ENCODE results near the gene CBY2.
"Not testable (repeated sequence)": the region's sequence is repeated elsewhere in the genome, so short reads cannot be mapped to it uniquely, and the experiment has no call there.

CBY2 gene, protein sequence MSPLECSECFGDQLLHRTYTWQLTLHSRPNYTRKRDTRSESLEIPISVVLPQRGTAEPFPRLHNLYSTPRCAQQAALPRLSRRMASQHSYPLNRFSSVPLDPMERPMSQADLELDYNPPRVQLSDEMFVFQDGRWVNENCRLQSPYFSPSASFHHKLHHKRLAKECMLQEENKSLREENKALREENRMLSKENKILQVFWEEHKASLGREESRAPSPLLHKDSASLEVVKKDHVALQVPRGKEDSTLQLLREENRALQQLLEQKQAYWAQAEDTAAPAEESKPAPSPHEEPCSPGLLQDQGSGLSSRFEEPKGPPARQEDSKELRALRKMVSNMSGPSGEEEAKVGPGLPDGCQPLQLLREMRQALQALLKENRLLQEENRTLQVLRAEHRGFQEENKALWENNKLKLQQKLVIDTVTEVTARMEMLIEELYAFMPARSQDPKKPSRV

GRCh38 chr13:45702088-45702487 lies at the start of gene CBY2:
CBY2 (plus strand) TSS chr13:45702320; CDS start chr13:45702391, 71 bp downstream.
- DNase-seq (ENCODE audit: low read depth in 3 of 3): no peak

DNA sequence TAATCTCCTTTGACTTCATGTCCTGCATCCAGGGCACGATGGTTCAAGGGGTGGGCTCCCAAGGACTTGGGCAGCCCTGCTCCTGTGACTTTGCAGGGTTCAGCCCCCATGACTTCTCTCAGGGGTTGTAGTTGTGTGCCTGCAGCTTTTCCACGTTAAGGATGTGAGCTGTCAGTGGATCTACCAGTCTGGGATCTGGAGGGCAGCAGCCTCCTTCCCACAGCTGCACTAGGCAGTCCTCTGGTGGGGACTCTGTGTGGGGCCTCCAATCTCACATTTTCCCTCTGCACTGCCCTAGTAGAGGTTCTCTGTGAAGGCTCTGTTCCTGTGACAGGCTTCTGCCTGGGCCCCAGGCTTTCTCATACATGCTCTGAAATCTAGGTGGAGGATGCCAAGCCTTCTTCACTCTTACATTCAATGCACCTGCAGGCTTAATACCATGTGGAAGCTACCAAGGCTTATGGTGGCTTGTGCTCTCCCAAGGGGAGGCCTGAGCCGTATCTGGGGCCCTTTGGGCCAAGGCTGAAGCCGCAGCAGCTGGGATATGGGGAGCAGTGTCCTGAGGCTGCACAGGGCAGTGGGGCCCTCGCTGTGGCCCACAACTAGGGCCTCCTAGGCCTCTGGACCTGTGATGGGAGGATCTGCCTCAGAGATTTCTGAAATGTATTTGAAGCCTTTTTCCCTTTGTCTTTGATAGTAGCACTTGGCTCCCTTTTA lies 47.3 kb upstream of the CBY2 start:
- DNase-seq (ENCODE audit: low read depth in 3 of 3): no peak

- DNase-seq (ENCODE audit: low read depth in 3 of 3): no peak
Measured at GRCh38 chr13:45658586-45659235, 43.4 kb upstream of the CBY2 start.

GRCh38 chr13:45659536-45659935 lies 42.6 kb upstream of the CBY2 start:
- no peak for DNase-seq (ENCODE audit: low read depth in 3 of 3)

- DNase-seq (ENCODE audit: low read depth in 3 of 3): not testable (repeated sequence)
Measured at GRCh38 chr13:45660458-45660857, 41.7 kb upstream of the CBY2 start.

GRCh38 chr13:45662162-45662561 lies 40.0 kb upstream of the CBY2 start:
- no peak for DNase-seq (ENCODE audit: low read depth in 3 of 3)

- not testable (repeated sequence) for DNase-seq (ENCODE audit: low read depth in 3 of 3)
Measured at GRCh38 chr13:45662903-45663302, 39.2 kb upstream of the CBY2 start.

- not testable (repeated sequence) for DNase-seq (ENCODE audit: low read depth in 3 of 3)
Measured at GRCh38 chr13:45669626-45670025, 32.5 kb upstream of the CBY2 start.

GRCh38 chr13:45670189-45670885 lies 31.8 kb upstream of the CBY2 start:
- no peak for DNase-seq (ENCODE audit: low read depth in 3 of 3)

DNA sequence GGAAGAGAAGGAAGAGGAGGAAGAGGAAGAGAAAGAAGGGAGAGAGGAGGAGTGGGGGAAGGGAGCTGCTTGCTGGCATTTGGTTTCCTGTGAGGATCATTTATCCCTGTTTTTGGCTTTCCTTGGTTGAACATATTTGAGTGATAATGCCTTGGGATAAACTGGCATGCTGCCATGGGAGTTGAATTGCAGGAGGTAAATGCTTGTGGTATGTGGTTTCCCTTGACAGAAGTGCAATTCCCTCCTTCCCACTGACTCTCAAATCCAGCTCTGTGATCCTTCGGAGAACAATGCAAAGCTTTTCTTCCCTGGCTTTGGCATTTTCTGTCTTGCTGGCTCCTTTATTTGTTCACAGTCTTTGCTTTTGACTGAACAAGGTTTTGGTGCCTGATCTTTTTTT lies 27.2 kb upstream of the CBY2 start:
- DNase-seq (ENCODE audit: low read depth in 3 of 3): no peak

DNA sequence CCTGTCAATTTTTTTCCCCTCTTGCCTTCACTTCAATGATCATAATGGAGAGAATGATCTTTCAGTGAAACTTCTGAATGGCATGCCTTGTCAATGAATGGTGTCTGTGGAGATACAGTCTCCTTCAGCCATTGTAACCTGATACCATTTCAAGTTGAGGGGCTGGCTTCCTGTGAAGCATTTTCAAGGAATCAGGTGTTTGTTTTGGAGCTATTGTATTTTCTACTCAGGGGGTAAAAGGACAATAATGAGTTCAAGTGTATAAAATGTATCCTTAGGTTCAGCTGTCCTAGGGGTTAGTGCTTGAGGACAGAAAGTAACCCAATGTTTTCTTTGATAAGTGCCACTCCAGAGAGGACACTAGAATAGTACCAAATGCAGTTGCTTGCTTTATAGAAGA lies 23.8 kb upstream of the CBY2 start:
- DNase-seq (ENCODE audit: low read depth in 3 of 3): no peak

DNA sequence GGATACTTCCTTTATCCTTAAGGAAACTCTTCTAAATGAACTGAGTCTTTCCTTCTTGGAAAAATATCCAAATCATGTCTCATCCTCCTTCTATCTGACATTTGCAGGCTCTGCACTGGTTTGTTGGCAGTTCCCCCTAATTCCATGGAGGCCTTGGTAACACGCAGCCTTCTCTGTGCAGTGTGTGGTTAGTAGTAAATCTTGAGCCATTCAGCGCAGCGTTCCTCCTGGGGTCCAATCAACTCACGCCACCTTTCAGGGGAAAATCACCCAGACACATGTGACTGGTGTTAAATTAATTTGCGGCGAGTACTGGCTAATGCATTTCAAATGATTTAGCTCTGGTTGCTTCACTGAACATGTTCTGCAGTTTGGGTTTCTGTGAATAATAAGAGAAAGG lies 21.0 kb upstream of the CBY2 start:
- DNase-seq (ENCODE audit: low read depth in 3 of 3): no peak

DNA sequence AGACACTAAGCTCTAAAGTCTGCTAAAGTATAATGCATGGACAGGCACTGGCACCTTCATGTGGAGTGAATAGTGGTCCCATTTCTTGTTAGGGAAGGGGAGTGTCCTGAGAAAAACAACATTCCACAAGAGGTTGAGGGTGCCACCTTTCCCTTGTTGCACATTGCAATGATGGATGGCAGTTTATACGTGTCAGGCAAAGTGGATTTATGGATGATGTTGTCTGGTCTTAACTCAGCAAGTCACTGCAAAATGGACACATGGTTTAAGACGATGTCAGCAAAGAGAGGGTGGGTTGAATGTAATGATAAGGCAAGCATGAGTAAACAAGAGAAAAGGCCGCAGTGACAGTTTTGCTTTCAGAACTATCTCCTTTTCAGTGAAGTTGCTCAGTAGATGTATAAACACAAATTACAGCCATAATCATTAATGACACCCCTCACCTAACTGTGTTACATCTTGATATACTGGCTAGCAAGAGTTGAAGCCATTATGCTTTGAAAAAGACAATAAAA lies 19.6 kb upstream of the CBY2 start:
- no peak for DNase-seq (ENCODE audit: low read depth in 3 of 3)

GRCh38 chr13:45683701-45684100 lies 18.4 kb upstream of the CBY2 start:
- no peak for DNase-seq (ENCODE audit: low read depth in 3 of 3)

DNA sequence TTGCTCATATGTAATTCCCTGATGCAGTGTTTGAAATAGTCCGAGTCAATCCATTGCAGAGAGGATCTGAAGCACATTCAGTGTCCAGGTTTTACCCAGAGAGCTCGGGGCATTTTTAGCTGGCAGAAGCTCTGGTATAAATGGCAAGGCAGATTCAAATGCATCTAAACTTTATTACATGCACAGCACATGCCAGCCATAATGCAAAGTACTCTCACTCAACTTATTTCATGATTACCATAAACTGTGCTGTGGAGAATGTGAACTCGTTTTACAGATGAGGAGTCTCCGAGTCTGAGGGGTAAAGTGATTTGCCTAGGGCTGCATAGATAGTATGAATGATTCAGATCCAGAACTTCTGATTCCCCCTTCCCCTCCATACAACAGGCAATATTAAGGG lies 13.5 kb upstream of the CBY2 start:
- no peak for DNase-seq (ENCODE audit: low read depth in 3 of 3)

- no peak for DNase-seq (ENCODE audit: low read depth in 3 of 3)
Measured at GRCh38 chr13:45690636-45691035, 11.5 kb upstream of the CBY2 start.

DNA sequence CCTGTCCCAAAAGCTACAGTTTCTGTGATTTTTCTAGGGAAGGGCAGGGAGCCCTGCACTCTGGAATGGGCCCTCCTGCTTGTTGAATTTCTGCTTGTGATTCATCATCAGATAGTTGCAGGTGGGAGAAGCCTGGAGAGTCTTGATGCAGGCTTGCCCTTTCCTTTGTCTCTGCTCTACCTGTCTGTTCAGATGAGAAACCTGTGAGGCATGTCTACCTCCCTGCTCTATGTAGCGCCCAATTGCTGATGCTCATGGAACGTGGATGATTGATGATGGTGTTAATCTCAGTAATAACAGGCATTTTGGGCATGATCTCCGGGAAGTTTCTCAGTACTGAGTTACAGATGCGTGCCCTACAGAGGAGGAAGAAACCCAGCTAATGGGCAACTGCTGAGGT lies 10.9 kb upstream of the CBY2 start:
- no peak for DNase-seq (ENCODE audit: low read depth in 3 of 3)

DNA sequence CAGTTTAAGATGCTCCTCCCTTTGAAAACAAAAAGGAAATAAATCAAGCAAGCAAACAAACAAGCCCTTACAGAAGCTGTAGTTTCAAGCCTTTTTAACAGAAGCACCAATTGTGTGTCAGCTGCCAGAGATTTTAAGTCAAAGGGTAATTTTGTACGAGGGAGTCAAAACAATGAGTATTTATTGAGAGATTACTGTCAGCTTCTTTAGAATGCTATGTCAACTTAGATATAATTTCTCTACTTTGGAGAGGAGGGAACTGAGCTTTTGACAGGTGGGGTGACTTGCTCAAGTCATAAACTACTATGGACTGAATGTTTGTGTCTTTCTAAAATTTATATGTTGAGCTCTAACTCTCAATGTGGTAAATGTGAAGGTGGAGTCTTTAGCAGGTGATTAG lies 10.5 kb upstream of the CBY2 start:
- no peak for DNase-seq (ENCODE audit: low read depth in 3 of 3)

DNA sequence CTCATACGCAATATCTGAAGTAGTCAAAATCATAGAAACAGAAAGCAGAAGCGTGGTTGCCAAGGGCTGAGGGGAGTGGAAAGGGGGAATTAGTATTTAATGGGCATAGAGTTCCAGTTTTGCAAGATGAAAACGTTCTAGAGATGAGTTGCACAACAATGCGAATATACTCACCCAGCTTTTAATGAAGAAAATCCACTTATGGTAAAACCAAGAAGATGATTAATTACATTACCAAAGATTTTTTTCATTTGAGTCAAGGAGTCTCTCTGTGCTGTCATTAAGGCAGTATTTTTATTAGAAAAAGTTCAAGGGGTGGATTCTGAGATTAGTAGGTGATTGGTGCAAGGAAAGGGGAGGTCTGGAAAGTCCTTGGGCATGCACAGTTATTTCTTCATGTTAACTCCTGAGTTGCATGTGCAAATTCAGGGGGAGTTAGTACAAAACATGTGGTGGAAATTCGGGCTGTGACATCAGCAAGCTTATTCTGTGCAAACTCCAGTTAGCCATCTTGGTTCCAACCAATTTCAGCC lies 6.9 kb upstream of the CBY2 start:
- no peak for DNase-seq (ENCODE audit: low read depth in 3 of 3)

- no peak for DNase-seq (ENCODE audit: low read depth in 3 of 3)
Measured at GRCh38 chr13:45696610-45697226, 5.4 kb upstream of the CBY2 start.
